GM12878 (cell line): ENCODE data around the gene CLDN10. TPM values are rescaled to one million over a fixed set of nuclear protein-coding genes. Genes with fewer than 3 reads are reported as not detected.

Experiments used
- ATAC-seq: fragments of 200-7000 bp; cut with Tn5 transposase; 3 replicates; pipeline ENCODE4 v1.9.1; 2020; ENCODE audit warnings: mild to moderate bottlenecking, moderate library complexity
- BruUV-seq: library from RNA; stranded (reverse); fragments of 400-500 nt; replicated peaks from 2 replicates; lab custom pipeline; 2021; lab: Mats Ljungman, UMichigan
- CTCF ChIA-PET: fragments of 300-600 bp; sonication (Branson Sonifier 250); formaldehyde crosslinking; extraction: SDS; loops from one replicate; lab custom pipeline; 2021; ENCODE audit warnings: inconsistent platforms; lab: Yijun Ruan, JAX
- POLR2A ChIA-PET: fragments of 350-600 bp; formaldehyde crosslinking; extraction: SDS; loops from one replicate; lab custom pipeline; 2021; ENCODE audit warnings: inconsistent platforms; lab: Charles Lee
- RAD21 ChIA-PET: fragments of 300-600 bp; sonication (Branson Sonifier 250); formaldehyde crosslinking; loops from one replicate; lab custom pipeline; 2023; ENCODE audit warnings: antibody characterized with exemption; ENCODE audit not compliant: unreplicated experiment; lab: Charles Lee
- SMC1A ChIA-PET: fragments of 300-600 bp; sonication (Branson Sonifier 250); formaldehyde crosslinking; loops from one replicate; lab custom pipeline; 2023; ENCODE audit not compliant: unreplicated experiment, uncharacterized antibody; lab: Charles Lee
- DNase-seq: peaks from one replicate; pipeline ENCODE4 v3.0.0-alpha.2; 2011; ENCODE audit warnings: low read depth, low spot score
- FAIRE-seq: peaks from 3 replicates; lab custom pipeline; 2011; peaks lifted over from hg19 to GRCh38; lab: Jason Lieb, UNC
- H2AFZ ChIP-seq: 2 replicates; pipeline ENCODE4 v1.6.0; 2011; ENCODE audit warnings: low read depth, low read length, control low read depth; ENCODE audit not compliant: control insufficient read depth
- H3K27ac ChIP-seq: 2 replicates; pipeline ENCODE4 v1.5.1; 2011; ENCODE audit warnings: control low read depth; ENCODE audit not compliant: control insufficient read depth, insufficient read depth
- H3K27me3 ChIP-seq, 2 experiments: replicated peaks in 1 of 2; 2 replicates each; pipeline versions ENCODE4 v1.6.0 to v1.6.1; 2011; ENCODE audit warnings: low read length in 1 of 2; ENCODE audit not compliant: control insufficient read depth in 2 of 2, insufficient read depth in 2 of 2
- H3K36me3 ChIP-seq, 2 experiments: 2 replicates each; pipeline ENCODE4 v1.5.1; 2011; ENCODE audit warnings: low read length in 1 of 2; ENCODE audit not compliant: control insufficient read depth in 2 of 2, insufficient read depth in 2 of 2
- H3K4me1 ChIP-seq: 2 replicates; pipeline ENCODE4 v1.6.1; 2011; ENCODE audit warnings: mild to moderate bottlenecking, low read length, moderate library complexity, mixed read lengths; ENCODE audit not compliant: control insufficient read depth, insufficient read depth
- H3K4me2 ChIP-seq: 2 replicates; pipeline ENCODE4 v1.6.0; 2011; ENCODE audit warnings: control low read depth; ENCODE audit not compliant: control insufficient read depth, insufficient read depth
- H3K4me3 ChIP-seq: fragments of 200-600 bp; sonication (generic); 2 replicates; pipeline ENCODE4 v1.5.1; 2016
- H3K79me2 ChIP-seq: 2 replicates; pipeline ENCODE4 v1.6.0; 2011; ENCODE audit warnings: low read length; ENCODE audit not compliant: control insufficient read depth, insufficient read depth
- H3K9ac ChIP-seq: 2 replicates; pipeline ENCODE4 v1.8.0; 2011; ENCODE audit warnings: low read length, control low read depth, mixed read lengths; ENCODE audit not compliant: control insufficient read depth, insufficient read depth
- H3K9me3 ChIP-seq: replicated peaks from 3 replicates; pipeline ENCODE4 v1.5.1; 2011; ENCODE audit warnings: mild to moderate bottlenecking, low read length; ENCODE audit not compliant: control insufficient read depth, insufficient read depth
- H4K20me1 ChIP-seq: 2 replicates; pipeline ENCODE4 v1.6.0; 2011; ENCODE audit not compliant: control insufficient read depth, insufficient read depth
- BRCA1 ChIP-seq: IDR thresholded peaks from 2 replicates; pipeline ENCODE4 v1.6.1; 2011; ENCODE audit warnings: low read depth, low read length, improper control_type of control experiment
- ETV6 ChIP-seq, 2 experiments: fragments of 450-650 bp in 1 of 2; IDR thresholded peaks in 1 of 2; conservative IDR thresholded peaks in 1 of 2; 2 replicates each; pipeline ENCODE4 v1.6.1; 2014; ENCODE audit warnings: antibody characterized with exemption in 1 of 2, borderline replicate concordance in 1 of 2, low read depth in 1 of 2, mild to moderate bottlenecking in 1 of 2, moderate library complexity in 1 of 2
- IKZF1 ChIP-seq: fragments of 450-650 bp; conservative IDR thresholded peaks from 2 replicates; pipeline ENCODE4 v1.6.1; 2017; ENCODE audit warnings: antibody characterized with exemption, mild to moderate bottlenecking
- LARP7 ChIP-seq: fragments of 450-650 bp; IDR thresholded peaks from 2 replicates; pipeline ENCODE4 v1.6.1; 2017; ENCODE audit warnings: mild to moderate bottlenecking
- MYB ChIP-seq: fragments of 150-350 bp; IDR thresholded peaks from 2 replicates; pipeline ENCODE4 v1.6.1; 2014; ENCODE audit warnings: mild to moderate bottlenecking, low read depth, low read length, borderline replicate concordance
- ZBED1 ChIP-seq: IDR thresholded peaks from 2 replicates; pipeline ENCODE4 v1.6.1; 2016; ENCODE audit warnings: borderline replicate concordance
- ZNF207 ChIP-seq: fragments of 450-650 bp; IDR thresholded peaks from 2 replicates; pipeline ENCODE4 v1.6.1; 2014; ENCODE audit warnings: antibody characterized with exemption, mild to moderate bottlenecking, borderline replicate concordance
- WGBS: methylation state at CpG from one replicate; pipeline ENCODE4 v1.1.6; 2016; ENCODE audit warnings: low lambda C conversion rate; ENCODE audit not compliant: insufficient replicate concordance, insufficient coverage; ENCODE audit errors: missing lambda C conversion rate; 5-methylcytosine and 5-hydroxymethylcytosine counted together
- in situ Hi-C: fragments of 300-500 bp; cut with MboI; formaldehyde crosslinking; loops from 9 replicates; pipeline ENCODE4 v1.14.3; 2018; ENCODE audit warnings: mixed read lengths
- intact Hi-C: fragments of 100-400 bp; cut with micrococcal nuclease; formaldehyde crosslinking; loops from one replicate; pipeline ENCODE4 v1.14.2; 2022; ENCODE audit not compliant: unreplicated experiment
- polyA plus RNA-seq, 11 experiments: library from polyadenylated mRNA; depleted of rRNA in 4 of 11; unstranded in 6 of 11; stranded (reverse) in 5 of 11; fragments of >200 nt; fragmentation: Nextera tagmentation in 4 of 11; fragmentation: Illumina TruSeq in 1 of 11; extraction: Ambion mirVana in 4 of 11; extraction: Trizol in 1 of 11; gene quantifications; 1 replicate in 1 of 11; 2 replicates in 10 of 11; pipeline versions ENCODE4 v1.2.1 to v1.2.3, GENCODE V29; 2011 to 2016; ENCODE audit warnings: inconsistent platforms in 2 of 11, missing spikeins in 2 of 11, low read depth in 1 of 11
- total RNA-seq, 4 experiments: library from RNA; depleted of rRNA in 3 of 4; stranded (reverse); fragments of >200 nt in 3 of 4; fragmentation: Illumina TruSeq in 1 of 4; extraction: Trizol in 1 of 4; gene quantifications; 2 replicates each; pipeline versions ENCODE4 v1.2.1 to v1.2.3, GENCODE V29; 2013 to 2021
- TF ChIP-seq, protein P1 (sequence below): fragments of 450-650 bp; IDR thresholded peaks from 2 replicates; pipeline ENCODE4 v1.6.1; 2017; ENCODE audit warnings: borderline replicate concordance
- TF ChIP-seq, protein P2 (sequence below): IDR thresholded peaks from 2 replicates; pipeline ENCODE4 v1.6.1; 2012; ENCODE audit warnings: low read depth, low read length, improper control_type of control experiment
- TF ChIP-seq, protein P3 (sequence below): IDR thresholded peaks from 2 replicates; pipeline ENCODE4 v1.6.1; 2012; ENCODE audit warnings: improper control_type of control experiment, low read depth, low read length; ENCODE audit not compliant: insufficient replicate concordance

CLDN10 gene
- total and polyA plus RNA-seq, 10 of the 15 experiments (the other 5 are each of a cell fraction or from before 2014, with no cell fraction given), result not detected

DNA sequence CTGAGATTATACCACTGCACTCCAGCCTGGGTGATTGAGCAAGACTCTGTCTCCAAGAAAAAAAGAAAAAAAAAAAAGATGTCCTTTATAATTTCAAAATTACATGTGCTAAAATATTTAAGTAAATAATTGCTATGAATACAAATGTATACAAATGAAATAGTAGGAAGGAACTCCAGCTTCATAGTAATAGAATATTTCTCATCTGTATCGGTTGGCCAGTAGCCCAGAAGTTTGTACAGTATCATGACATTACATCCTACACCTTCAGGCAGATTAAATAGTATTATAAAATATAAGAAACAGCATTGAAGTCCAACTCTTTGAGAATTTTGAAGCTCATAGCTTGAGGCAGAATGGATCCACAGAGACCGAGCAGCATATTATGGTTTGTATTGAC lies 36.5 kb upstream of the CLDN10 start:
- CTCF ChIA-PET, result no interaction called here
- TF ChIP-seq ZNF207, result no peak
- TF ChIP-seq, protein P1, sequence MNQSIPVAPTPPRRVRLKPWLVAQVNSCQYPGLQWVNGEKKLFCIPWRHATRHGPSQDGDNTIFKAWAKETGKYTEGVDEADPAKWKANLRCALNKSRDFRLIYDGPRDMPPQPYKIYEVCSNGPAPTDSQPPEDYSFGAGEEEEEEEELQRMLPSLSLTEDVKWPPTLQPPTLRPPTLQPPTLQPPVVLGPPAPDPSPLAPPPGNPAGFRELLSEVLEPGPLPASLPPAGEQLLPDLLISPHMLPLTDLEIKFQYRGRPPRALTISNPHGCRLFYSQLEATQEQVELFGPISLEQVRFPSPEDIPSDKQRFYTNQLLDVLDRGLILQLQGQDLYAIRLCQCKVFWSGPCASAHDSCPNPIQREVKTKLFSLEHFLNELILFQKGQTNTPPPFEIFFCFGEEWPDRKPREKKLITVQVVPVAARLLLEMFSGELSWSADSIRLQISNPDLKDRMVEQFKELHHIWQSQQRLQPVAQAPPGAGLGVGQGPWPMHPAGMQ, result no peak
- TF ChIP-seq, protein P2, sequence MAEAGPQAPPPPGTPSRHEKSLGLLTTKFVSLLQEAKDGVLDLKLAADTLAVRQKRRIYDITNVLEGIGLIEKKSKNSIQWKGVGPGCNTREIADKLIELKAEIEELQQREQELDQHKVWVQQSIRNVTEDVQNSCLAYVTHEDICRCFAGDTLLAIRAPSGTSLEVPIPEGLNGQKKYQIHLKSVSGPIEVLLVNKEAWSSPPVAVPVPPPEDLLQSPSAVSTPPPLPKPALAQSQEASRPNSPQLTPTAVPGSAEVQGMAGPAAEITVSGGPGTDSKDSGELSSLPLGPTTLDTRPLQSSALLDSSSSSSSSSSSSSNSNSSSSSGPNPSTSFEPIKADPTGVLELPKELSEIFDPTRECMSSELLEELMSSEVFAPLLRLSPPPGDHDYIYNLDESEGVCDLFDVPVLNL, result no peak
- TF ChIP-seq, all 136 proteins: peak for 0
- ATAC-seq, result no peak
- H3K36me3 ChIP-seq, result no peaks in the 10 kb centered on the region
- H3K79me2 ChIP-seq, result no peaks in the 10 kb centered on the region
- no peak for DNase-seq
- no peak overlapping the region for H2AFZ ChIP-seq
- no peak overlapping the region for H3K27ac ChIP-seq
- in situ Hi-C loops (no loop called here), intact Hi-C loops (no loop called here)
- no peaks in the 10 kb centered on the region for H3K9me3 ChIP-seq
- no peak overlapping the region for H3K4me3 ChIP-seq
- ChIA-PET RAD21 (no interaction called here), POLR2A (no interaction called here), SMC1A (interaction anchor here (1.0 kb wide), 1 partner anchor 32 kb away, joined by 3 read pairs; no protein-coding TSS in a partner anchor)
- BruUV-seq, result no TSS peak
- 15% methylated on average over 2 of the region's 2 CpGs for WGBS
- H3K4me2 ChIP-seq, result no peak overlapping the region
- H4K20me1 ChIP-seq, result no peaks in the 10 kb centered on the region
- no peaks in the 10 kb centered on the region for H3K4me1 ChIP-seq
- H3K27me3 ChIP-seq, result no peaks in the 10 kb centered on the region
- no peak overlapping the region for H3K9ac ChIP-seq
- no peak for FAIRE-seq

DNA sequence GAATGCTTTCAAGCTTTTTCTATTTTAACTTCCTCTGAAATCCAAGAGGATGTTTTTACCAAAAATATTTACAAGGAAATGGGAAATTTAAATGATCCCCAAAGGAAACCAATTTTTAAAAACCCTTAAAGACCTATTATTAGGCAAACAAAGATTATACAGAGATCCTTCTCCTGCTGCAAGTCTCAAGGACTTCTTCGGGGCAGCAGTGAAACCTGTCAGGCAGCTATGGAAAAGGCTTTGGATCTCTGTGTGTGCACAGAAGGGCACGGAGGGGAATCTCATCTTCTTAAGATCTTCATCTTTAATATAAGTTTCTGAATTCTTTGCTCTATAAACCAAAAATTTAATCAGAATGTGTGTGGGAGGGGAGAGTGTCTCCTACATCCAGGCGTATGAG lies 36.0 kb upstream of the CLDN10 start:
- ChIA-PET SMC1A (interaction anchor here (1.0 kb wide), 1 partner anchor 33 kb away, joined by 3 read pairs; no protein-coding TSS in a partner anchor), RAD21 (no interaction called here), POLR2A (no interaction called here), CTCF (no interaction called here)
- FAIRE-seq, result no peak
- Histone ChIP-seq H3K9me3 (no peaks in the 10 kb centered on the region), H3K4me1 (no peaks in the 10 kb centered on the region), H4K20me1 (no peaks in the 10 kb centered on the region), H3K4me3 (no peak overlapping the region), H3K27me3 (no peaks in the 10 kb centered on the region), H3K27ac (no peak overlapping the region), H3K4me2 (no peak overlapping the region), H3K79me2 (no peaks in the 10 kb centered on the region), H2AFZ (no peak overlapping the region), H3K36me3 (no peaks in the 10 kb centered on the region), H3K9ac (no peak overlapping the region)
- no peak for ATAC-seq
- intact Hi-C loops, result no loop called here
- no peak for DNase-seq
- no TSS peak for BruUV-seq
- WGBS, result 16% methylated on average over 3 of the region's 3 CpGs
- in situ Hi-C loops, result no loop called here
- TF ChIP-seq MYB, result no peak
- TF ChIP-seq, protein P3, sequence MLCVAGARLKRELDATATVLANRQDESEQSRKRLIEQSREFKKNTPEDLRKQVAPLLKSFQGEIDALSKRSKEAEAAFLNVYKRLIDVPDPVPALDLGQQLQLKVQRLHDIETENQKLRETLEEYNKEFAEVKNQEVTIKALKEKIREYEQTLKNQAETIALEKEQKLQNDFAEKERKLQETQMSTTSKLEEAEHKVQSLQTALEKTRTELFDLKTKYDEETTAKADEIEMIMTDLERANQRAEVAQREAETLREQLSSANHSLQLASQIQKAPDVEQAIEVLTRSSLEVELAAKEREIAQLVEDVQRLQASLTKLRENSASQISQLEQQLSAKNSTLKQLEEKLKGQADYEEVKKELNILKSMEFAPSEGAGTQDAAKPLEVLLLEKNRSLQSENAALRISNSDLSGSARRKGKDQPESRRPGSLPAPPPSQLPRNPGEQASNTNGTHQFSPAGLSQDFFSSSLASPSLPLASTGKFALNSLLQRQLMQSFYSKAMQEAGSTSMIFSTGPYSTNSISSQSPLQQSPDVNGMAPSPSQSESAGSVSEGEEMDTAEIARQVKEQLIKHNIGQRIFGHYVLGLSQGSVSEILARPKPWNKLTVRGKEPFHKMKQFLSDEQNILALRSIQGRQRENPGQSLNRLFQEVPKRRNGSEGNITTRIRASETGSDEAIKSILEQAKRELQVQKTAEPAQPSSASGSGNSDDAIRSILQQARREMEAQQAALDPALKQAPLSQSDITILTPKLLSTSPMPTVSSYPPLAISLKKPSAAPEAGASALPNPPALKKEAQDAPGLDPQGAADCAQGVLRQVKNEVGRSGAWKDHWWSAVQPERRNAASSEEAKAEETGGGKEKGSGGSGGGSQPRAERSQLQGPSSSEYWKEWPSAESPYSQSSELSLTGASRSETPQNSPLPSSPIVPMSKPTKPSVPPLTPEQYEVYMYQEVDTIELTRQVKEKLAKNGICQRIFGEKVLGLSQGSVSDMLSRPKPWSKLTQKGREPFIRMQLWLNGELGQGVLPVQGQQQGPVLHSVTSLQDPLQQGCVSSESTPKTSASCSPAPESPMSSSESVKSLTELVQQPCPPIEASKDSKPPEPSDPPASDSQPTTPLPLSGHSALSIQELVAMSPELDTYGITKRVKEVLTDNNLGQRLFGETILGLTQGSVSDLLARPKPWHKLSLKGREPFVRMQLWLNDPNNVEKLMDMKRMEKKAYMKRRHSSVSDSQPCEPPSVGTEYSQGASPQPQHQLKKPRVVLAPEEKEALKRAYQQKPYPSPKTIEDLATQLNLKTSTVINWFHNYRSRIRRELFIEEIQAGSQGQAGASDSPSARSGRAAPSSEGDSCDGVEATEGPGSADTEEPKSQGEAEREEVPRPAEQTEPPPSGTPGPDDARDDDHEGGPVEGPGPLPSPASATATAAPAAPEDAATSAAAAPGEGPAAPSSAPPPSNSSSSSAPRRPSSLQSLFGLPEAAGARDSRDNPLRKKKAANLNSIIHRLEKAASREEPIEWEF, result no peak
- TF ChIP-seq IKZF1, result no peak
- TF ChIP-seq BRCA1, result no peak
- TF ChIP-seq LARP7, result no peak
- TF ChIP-seq ETV6 (conservative IDR thresholded peaks at IDR 0.05 in 1 of 2, IDR thresholded peaks at IDR 0.05 in 1 of 2; ENCODE audit: borderline replicate concordance in 1 of 2, low read depth in 1 of 2), result no peak
- no peak for TF ChIP-seq ZBED1
